GM23338 (cell line): Measurements from ENCODE around the gene ZNF443.

Experiments
- CTCF ChIP-seq, 2 experiments: fragments of 200-600 bp in 1 of 2; sonication (generic) in 1 of 2; conservative IDR thresholded peaks; 2 replicates each; pipeline versions ENCODE4 v1.5.1 to v1.6.1; 2016 to 2017; ENCODE audit warnings: antibody characterized with exemption in 2 of 2, low read depth in 2 of 2, mild to moderate bottlenecking in 2 of 2, moderate library complexity in 1 of 2
- EZH2 ChIP-seq: fragments of 200-600 bp; sonication (generic); IDR thresholded peaks from one replicate; pipeline ENCODE4 v1.8.0; 2017; ENCODE audit warnings: antibody characterized with exemption, mild to moderate bottlenecking, low read depth; ENCODE audit not compliant: unreplicated experiment
- POLR2AphosphoS5 ChIP-seq: IDR thresholded peaks from 2 replicates; pipeline ENCODE4 v1.6.1; 2016; ENCODE audit warnings: antibody characterized with exemption, low read depth

DNA sequence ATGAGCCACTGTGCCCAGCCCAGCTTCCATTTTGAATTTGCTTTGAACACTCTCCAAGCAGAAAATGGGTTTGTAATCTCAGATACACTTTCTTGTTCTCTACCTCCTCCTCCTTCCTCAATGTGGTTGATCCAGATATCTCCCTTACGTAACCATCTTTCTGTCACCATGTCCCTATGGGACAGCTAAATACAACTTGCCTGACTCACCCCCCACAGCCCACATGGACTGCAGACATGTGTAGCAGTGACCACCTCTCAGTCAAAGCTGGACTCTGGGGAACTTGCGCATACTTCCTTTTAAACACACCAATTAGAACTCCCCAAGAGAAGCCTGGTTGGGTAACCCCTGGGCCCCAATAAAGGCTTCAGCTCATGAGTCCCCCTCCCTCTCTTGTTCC is 28.9 kb downstream of the ZNF443 start:
- no peak for TF ChIP-seq CTCF (conservative IDR thresholded peaks at IDR 0.05; ENCODE audit: low read depth in 2 of 2)
- no peak for TF ChIP-seq POLR2AphosphoS5
- no peak for TF ChIP-seq EZH2
